GM19372 (cell line): ENCODE data around the gene PCBP1.
"Not testable (repeated sequence)": the region's sequence is repeated elsewhere in the genome, so short reads cannot be mapped to it uniquely, and the experiment has no call there.

Source experiments
- ATAC-seq: cut with Tn5 transposase; IDR thresholded peaks from one replicate; pipeline ENCODE4 v1.9.1; 2021; ENCODE audit warnings: mild to moderate bottlenecking, low read depth, moderate library complexity; ENCODE audit not compliant: unreplicated experiment

The PCBP1 gene

GRCh38 chr2:70123051-70123828 is 36.0 kb downstream of the PCBP1 start:
- ATAC-seq: no peak

- no peak for ATAC-seq
These were observed 36.5 kb downstream of the PCBP1 start for GRCh38 chr2:70123829-70124116.

GRCh38 chr2:70124983-70125480 is 37.8 kb downstream of the PCBP1 start:
- ATAC-seq: no peak

- ATAC-seq: no peak
These were observed 38.2 kb downstream of the PCBP1 start for GRCh38 chr2:70125498-70125898.

GRCh38 chr2:70126413-70126812 is 39.1 kb downstream of the PCBP1 start:
- no peak for ATAC-seq

- no peak for ATAC-seq
These were observed 40.7 kb downstream of the PCBP1 start for GRCh38 chr2:70128005-70128404.

GRCh38 chr2:70131344-70132143 is 44.3 kb downstream of the PCBP1 start:
- ATAC-seq: not testable (repeated sequence)

- peak; percentile 69 for ATAC-seq
These were observed 45.2 kb downstream of the PCBP1 start for GRCh38 chr2:70132244-70133126.

GRCh38 chr2:70133127-70133452 is 45.8 kb downstream of the PCBP1 start:
- ATAC-seq: no peak

GRCh38 chr2:70133491-70134322 is 46.4 kb downstream of the PCBP1 start:
- no peak for ATAC-seq

- not testable (repeated sequence) for ATAC-seq
These were observed 47.2 kb downstream of the PCBP1 start for GRCh38 chr2:70134323-70134983.
